ENCODE results near the gene CCDC192. TPM values are rescaled to one million over a fixed set of nuclear protein-coding genes. Genes with fewer than 3 reads are reported as not detected.

The CCDC192 gene
- total and polyA plus RNA-seq, 10 of the 15 experiments (the other 5 are each of a cell fraction or from before 2014, with no cell fraction given), result 0.20 to 0.79 (median 0.32) TPM; not detected in 4

DNA sequence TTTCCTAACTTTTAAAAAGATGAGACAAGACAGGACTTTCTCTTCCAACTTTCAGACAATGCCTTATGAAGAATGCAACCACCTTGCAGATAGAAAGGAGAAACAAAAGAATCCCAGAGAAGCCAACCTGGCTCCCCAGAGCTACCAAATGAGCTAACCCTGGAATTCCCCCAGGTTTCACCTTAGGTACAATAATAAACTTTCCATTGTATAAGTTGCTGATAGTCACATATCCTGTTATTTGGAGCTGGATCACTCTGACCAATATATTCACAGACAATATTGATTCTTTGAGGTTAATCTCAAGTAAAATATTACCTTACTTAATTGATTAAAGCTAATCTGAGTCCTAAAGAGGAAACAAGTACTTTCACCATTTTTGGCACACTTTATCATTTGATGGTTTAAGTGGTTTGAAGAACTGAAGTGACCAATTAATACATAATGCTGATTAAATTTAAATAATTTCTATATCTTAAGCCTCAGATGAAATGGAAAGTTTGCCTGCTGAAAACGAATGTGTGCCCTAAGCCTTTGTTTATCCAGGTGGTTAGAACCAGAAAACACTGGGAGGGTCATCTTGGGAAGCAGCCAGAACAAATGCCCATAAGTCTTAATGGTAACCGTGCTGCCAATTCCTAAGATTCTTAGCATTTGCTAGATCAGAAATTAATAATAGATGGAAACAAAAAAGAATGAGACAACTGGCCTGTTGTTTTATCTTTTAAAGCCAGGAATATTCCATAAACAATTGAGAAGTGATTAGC lies 220.8 kb downstream of the CCDC192 start:
- no peaks in the 10 kb centered on the region for H3K9me3 ChIP-seq (replicated peaks; ENCODE audit: control insufficient read depth, insufficient read depth, low read length)
- in situ Hi-C loops (cut with MboI), result no loop called here
- no TSS peak for BruUV-seq (replicated peaks)
- H2AFZ ChIP-seq (ENCODE audit: control insufficient read depth, low read depth, low read length), result no peak overlapping the region
- FAIRE-seq (no peak), ATAC-seq (peak; percentile 65), DNase-seq (ENCODE audit: low read depth, low spot score) (no peak)
- no peaks in the 10 kb centered on the region for H3K27me3 ChIP-seq (replicated peaks in 1 of 2; ENCODE audit: control insufficient read depth in 2 of 2, insufficient read depth in 2 of 2, low read length in 1 of 2)
- no peaks in the 10 kb centered on the region; the same call in 1 of the 2 replicates for H3K4me1 ChIP-seq (ENCODE audit: control insufficient read depth, insufficient read depth, low read length)
- H3K27ac ChIP-seq (ENCODE audit: control insufficient read depth, insufficient read depth), result no peak overlapping the region
- H3K9ac ChIP-seq (ENCODE audit: control insufficient read depth, insufficient read depth, low read length), result no peak overlapping the region
- RAD21 ChIA-PET (ENCODE audit: unreplicated experiment), result interaction anchor here (1.0 to 1.7 kb wide), 4 partner anchors 12 to 157 kb away, joined by 3 to 4 read pairs (median 4); no protein-coding TSS in a partner anchor
- H3K4me2 ChIP-seq (ENCODE audit: control insufficient read depth, insufficient read depth), result no peak overlapping the region
- intact Hi-C loops (cut with micrococcal nuclease; ENCODE audit: unreplicated experiment), result no loop called here
- H4K20me1 ChIP-seq (ENCODE audit: control insufficient read depth, insufficient read depth), result no peaks in the 10 kb centered on the region
- no peak overlapping the region for H3K4me3 ChIP-seq
- WGBS (ENCODE audit: insufficient coverage, insufficient replicate concordance, low lambda C conversion rate, missing lambda C conversion rate), result 47% methylated on average over 2 of the region's 2 CpGs
- H3K79me2 ChIP-seq (ENCODE audit: control insufficient read depth, insufficient read depth, low read length), result no peaks in the 10 kb centered on the region
- no peaks in the 10 kb centered on the region for H3K36me3 ChIP-seq (ENCODE audit: control insufficient read depth in 2 of 2, insufficient read depth in 2 of 2, low read length in 1 of 2)
- POLR2A ChIA-PET, result interaction anchor here (0.6 to 1.3 kb wide), 3 partner anchors 17 to 92 kb away, joined by 3 to 4 read pairs (median 3); no protein-coding TSS in a partner anchor
- CTCF ChIA-PET, result interaction anchor here (0.9 to 2.5 kb wide), 2 partner anchors 11 to 29 kb away, joined by 3 to 12 read pairs; no protein-coding TSS in a partner anchor
- SMC1A ChIA-PET (ENCODE audit: uncharacterized antibody, unreplicated experiment), result interaction anchor here (0.8 to 3.3 kb wide), 2 partner anchors 11 to 48 kb away, joined by 3 to 12 read pairs; no protein-coding TSS in a partner anchor
- TF ChIP-seq ZNF384 (IDR thresholded peaks at IDR 0.05; ENCODE audit: borderline replicate concordance, low read depth, low read length) (no peak), EZH2 (IDR thresholded peaks at IDR 0.05; ENCODE audit: borderline replicate concordance, control insufficient read depth, low read depth, low read length) (no peak), SP1 (IDR thresholded peaks at IDR 0.05; ENCODE audit: low read depth, low read length) (no peak), CUX1 (IDR thresholded peaks at IDR 0.05; ENCODE audit: insufficient replicate concordance, low read depth, low read length) (peak; percentile 82), ZNF24 (IDR thresholded peaks at IDR 0.05) (peak; percentile 50), TCF3 (IDR thresholded peaks at IDR 0.05; ENCODE audit: borderline replicate concordance, insufficient read depth, low read depth, low read length) (no peak), IKZF1 (conservative IDR thresholded peaks at IDR 0.05) (0 out of 2 replicates have a peak, but pooled peaks have one; percentile 37), CBFB (IDR thresholded peaks at IDR 0.05; ENCODE audit: low read depth) (no peak), MEF2A (IDR thresholded peaks at IDR 0.05; ENCODE audit: insufficient read depth, low read depth, low read length) (peak; percentile 43; the same call in 1 of the 2 replicates)
- TF ChIP-seq, protein P1, sequence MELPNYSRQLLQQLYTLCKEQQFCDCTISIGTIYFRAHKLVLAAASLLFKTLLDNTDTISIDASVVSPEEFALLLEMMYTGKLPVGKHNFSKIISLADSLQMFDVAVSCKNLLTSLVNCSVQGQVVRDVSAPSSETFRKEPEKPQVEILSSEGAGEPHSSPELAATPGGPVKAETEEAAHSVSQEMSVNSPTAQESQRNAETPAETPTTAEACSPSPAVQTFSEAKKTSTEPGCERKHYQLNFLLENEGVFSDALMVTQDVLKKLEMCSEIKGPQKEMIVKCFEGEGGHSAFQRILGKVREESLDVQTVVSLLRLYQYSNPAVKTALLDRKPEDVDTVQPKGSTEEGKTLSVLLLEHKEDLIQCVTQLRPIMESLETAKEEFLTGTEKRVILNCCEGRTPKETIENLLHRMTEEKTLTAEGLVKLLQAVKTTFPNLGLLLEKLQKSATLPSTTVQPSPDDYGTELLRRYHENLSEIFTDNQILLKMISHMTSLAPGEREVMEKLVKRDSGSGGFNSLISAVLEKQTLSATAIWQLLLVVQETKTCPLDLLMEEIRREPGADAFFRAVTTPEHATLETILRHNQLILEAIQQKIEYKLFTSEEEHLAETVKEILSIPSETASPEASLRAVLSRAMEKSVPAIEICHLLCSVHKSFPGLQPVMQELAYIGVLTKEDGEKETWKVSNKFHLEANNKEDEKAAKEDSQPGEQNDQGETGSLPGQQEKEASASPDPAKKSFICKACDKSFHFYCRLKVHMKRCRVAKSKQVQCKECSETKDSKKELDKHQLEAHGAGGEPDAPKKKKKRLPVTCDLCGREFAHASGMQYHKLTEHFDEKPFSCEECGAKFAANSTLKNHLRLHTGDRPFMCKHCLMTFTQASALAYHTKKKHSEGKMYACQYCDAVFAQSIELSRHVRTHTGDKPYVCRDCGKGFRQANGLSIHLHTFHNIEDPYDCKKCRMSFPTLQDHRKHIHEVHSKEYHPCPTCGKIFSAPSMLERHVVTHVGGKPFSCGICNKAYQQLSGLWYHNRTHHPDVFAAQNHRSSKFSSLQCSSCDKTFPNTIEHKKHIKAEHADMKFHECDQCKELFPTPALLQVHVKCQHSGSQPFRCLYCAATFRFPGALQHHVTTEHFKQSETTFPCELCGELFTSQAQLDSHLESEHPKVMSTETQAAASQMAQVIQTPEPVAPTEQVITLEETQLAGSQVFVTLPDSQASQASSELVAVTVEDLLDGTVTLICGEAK (IDR thresholded peaks at IDR 0.05; ENCODE audit: borderline replicate concordance), result no peak
- TF ChIP-seq, protein P2, sequence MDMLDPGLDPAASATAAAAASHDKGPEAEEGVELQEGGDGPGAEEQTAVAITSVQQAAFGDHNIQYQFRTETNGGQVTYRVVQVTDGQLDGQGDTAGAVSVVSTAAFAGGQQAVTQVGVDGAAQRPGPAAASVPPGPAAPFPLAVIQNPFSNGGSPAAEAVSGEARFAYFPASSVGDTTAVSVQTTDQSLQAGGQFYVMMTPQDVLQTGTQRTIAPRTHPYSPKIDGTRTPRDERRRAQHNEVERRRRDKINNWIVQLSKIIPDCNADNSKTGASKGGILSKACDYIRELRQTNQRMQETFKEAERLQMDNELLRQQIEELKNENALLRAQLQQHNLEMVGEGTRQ (IDR thresholded peaks at IDR 0.05; ENCODE audit: borderline replicate concordance, low read depth, low read length), result no peak

All from GM12878 (cell line).